CD8-positive, alpha-beta memory T cell (primary cell): Measurements from ENCODE around the gene PCDHGC5. TPM values are rescaled to one million over a fixed set of nuclear protein-coding genes. Genes with fewer than 3 reads are reported as not detected.
A peak's percentile ranks its signal among the peaks of the same experiment; 100 is the strongest.

ENCODE experiments used
- CTCF ChIA-PET: fragments of 350-600 bp; sonication (Branson Sonifier 250); formaldehyde crosslinking; loops from one replicate; lab custom pipeline; 2021; ENCODE audit warnings: antibody characterized with exemption; lab: Charles Lee
- POLR2A ChIA-PET: fragments of 350-600 bp; sonication (Branson Sonifier 250); formaldehyde crosslinking; loops from one replicate; lab custom pipeline; 2021; ENCODE audit warnings: antibody characterized with exemption; lab: Charles Lee
- DNase-seq, 5 donors: peaks; one replicate each; pipeline versions ENCODE4 v3.0.0 to v3.0.0-alpha.2; 2020 to 2022; ENCODE audit warnings: mixed read lengths in 1 of 5
- H3K27ac ChIP-seq: one replicate; pipeline ENCODE4 v1.7.0; 2013; ENCODE audit warnings: low read depth, mild to moderate bottlenecking, low read length, moderate library complexity
- H3K27me3 ChIP-seq: 2 replicates; pipeline ENCODE4 v1.7.0; 2013; ENCODE audit warnings: low read length, mild to moderate bottlenecking; ENCODE audit not compliant: insufficient read depth, poor library complexity, severe bottlenecking
- H3K36me3 ChIP-seq: 2 replicates; pipeline ENCODE4 v1.7.0; 2013; ENCODE audit warnings: mild to moderate bottlenecking, low read length, moderate library complexity; ENCODE audit not compliant: insufficient read depth
- H3K4me1 ChIP-seq: 2 replicates; pipeline ENCODE4 v1.7.0; 2013; ENCODE audit warnings: mild to moderate bottlenecking, low read length, moderate library complexity; ENCODE audit not compliant: insufficient read depth
- H3K4me3 ChIP-seq: 2 replicates; pipeline ENCODE4 v1.7.0; 2013; ENCODE audit warnings: mild to moderate bottlenecking, low read length
- H3K9me3 ChIP-seq: 2 replicates; pipeline ENCODE4 v1.7.0; 2013; ENCODE audit warnings: mild to moderate bottlenecking, low read length
- H3K27ac Mint-ChIP-seq, 8 donors: one replicate each; pipeline ENCODE4 v1.8.0; 2020 to 2021; ENCODE audit warnings: mixed read lengths in 8 of 8, mild to moderate bottlenecking in 6 of 8, inconsistent platforms in 3 of 8, moderate library complexity in 3 of 8
- H3K27me3 Mint-ChIP-seq, 2 donors: one replicate each; pipeline ENCODE4 v1.8.0; 2020 to 2021; ENCODE audit warnings: mixed read lengths in 2 of 2, mild to moderate bottlenecking in 1 of 2, moderate library complexity in 1 of 2
- H3K36me3 Mint-ChIP-seq, 3 donors: one replicate each; pipeline ENCODE4 v1.8.0; 2020 to 2021; ENCODE audit warnings: mixed read lengths in 3 of 3, inconsistent platforms in 1 of 3, mild to moderate bottlenecking in 1 of 3
- H3K4me1 Mint-ChIP-seq, 3 donors: one replicate each; pipeline ENCODE4 v1.8.0; 2020 to 2021; ENCODE audit warnings: mixed read lengths in 3 of 3, inconsistent platforms in 1 of 3, mild to moderate bottlenecking in 1 of 3
- H3K4me3 Mint-ChIP-seq, 7 donors: one replicate each; pipeline ENCODE4 v1.8.0; 2020 to 2021; ENCODE audit warnings: mixed read lengths in 7 of 7, mild to moderate bottlenecking in 6 of 7, moderate library complexity in 4 of 7, inconsistent platforms in 2 of 7
- H3K9me3 Mint-ChIP-seq, 5 donors: one replicate each; pipeline ENCODE4 v1.8.0; 2020 to 2022; ENCODE audit warnings: mixed read lengths in 5 of 5, mild to moderate bottlenecking in 3 of 5, moderate library complexity in 2 of 5, inconsistent platforms in 1 of 5
- polyA plus RNA-seq: library from polyadenylated mRNA; unstranded; fragments of 300-500 nt; fragmentation: Illumina TruSeq; gene quantifications from one replicate; pipeline ENCODE4 v1.2.3, GENCODE V29; 2021
- total RNA-seq, 2 experiments: library from RNA; stranded (reverse); gene quantifications; one replicate each; pipeline ENCODE4 v1.2.3, GENCODE V29; 2021

Gene PCDHGC5
- total and polyA plus RNA-seq, 3 experiments from 2014 or later = not detected

- H3K27me3 ChIP-seq = no peaks in the 10 kb centered on the region
These were observed 33.4 kb downstream of the PCDHGC5 start for GRCh38 chr5:141522301-141522700.

DNA sequence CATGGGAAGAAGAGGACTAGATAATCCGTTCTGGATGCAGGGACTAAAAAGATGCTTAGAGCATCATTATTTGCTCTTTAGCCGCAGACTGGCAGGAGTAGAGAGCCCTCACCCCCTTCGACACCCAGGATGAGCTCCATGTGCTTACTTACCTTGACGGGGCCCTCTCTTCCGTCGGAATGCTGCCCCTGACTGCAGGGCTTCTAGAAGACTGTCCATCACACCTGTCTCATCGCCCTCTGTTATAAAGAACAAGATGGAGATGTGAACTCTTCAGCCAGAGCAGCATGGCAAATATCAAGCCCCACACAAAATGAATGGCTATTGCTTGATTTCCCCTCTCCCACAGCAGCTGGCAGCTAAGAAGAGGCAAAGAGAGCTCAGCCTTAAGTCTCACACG lies 35.1 kb downstream of the PCDHGC5 start:
- peaks cover 17 to 81% (median 49%) of the 10 kb centered on the region in 3 donors for H3K36me3 Mint-ChIP-seq
- POLR2A ChIA-PET = no interaction called here

More at GRCh38 chr5:141522301-141522700, 33.4 kb downstream of the PCDHGC5 start:
- H3K36me3 ChIP-seq = peaks cover 74% of the 10 kb centered on the region
- Mint-ChIP-seq H3K36me3 (peaks cover 21 to 98% (median 38%) of the 10 kb centered on the region in 3 donors), H3K4me3 (no peak overlapping the region), H3K9me3 (no peaks in the 10 kb centered on the region), H3K27ac (peak overlapping the region in 6 of 8 donors; percentile 20 to 89 (median 54)), H3K27me3 (no peaks in the 10 kb centered on the region), H3K4me1 (peaks cover 10 to 21% (median 13%) of the 10 kb centered on the region in 3 donors)
- no peaks in the 10 kb centered on the region for H3K9me3 ChIP-seq
- DNase-seq = no peak
- no peak overlapping the region for H3K4me3 ChIP-seq
- ChIA-PET POLR2A (interaction anchor here (0.7 kb wide), 1 partner anchor 202 kb away, joined by 18 read pairs; the partner anchor contains the start of gene TAF7), CTCF (interaction anchor here (0.9 to 4.9 kb wide), 5 partner anchors 10 to 110 kb away, joined by 3 to 67 read pairs (median 4); partner anchors contain the start of gene PCDHGA10)
- H3K27ac ChIP-seq = no peak overlapping the region
- no peaks in the 10 kb centered on the region for H3K4me1 ChIP-seq

DNA sequence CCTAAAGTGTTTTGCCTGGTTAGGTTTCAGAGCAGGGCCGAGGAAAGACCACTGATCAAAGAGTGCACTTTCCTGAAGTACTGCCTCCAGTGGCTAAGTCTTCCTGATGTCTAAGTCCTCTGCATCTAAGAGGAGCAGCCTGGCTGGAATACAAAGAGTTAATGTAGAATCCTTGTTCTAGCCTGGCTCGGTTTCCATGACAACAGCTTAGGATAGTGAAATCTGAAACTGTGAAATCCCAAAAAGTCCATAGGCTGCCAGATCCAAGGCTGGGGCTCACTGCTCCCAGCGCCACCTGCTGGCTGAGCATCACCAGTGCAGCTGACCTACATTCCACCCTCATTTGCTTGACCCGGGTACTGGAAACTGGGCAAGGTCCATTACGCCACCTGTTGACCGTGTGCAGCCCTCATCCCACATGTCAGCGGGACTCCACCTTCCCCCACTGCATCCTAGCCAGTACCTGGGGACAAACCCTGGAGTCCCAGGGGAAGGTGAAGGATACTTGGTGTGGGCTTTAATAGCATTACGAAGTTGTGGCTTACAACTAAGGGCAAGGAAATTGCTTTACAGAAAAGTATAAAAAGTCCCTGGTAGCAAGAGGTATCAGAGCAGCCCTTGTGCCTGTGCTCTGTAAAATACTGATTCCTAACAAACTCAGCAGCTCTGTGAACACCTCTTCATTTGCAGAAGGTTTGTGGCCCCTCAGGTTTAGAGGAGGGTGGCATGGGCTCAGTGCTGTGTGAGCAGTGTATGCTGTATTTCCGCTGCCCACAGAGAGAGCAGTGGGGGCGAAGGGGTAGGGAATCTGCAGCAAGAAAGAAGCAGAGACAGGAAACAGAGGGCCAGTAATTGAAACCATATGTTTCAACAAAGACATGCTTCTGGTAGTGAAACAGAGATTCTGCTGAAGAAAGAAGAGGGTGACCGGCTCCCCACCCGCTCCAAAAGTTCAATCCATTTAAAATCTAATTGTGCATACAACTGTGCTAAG lies 36.0 kb downstream of the PCDHGC5 start:
- Mint-ChIP-seq H3K9me3 (no peaks in the 10 kb centered on the region), H3K4me1 (peaks cover 10 to 21% (median 13%) of the 10 kb centered on the region in 3 donors), H3K27ac (peak overlapping the region in 7 of 8 donors; percentile 61 to 86 (median 72)), H3K36me3 (peaks cover 14 to 72% (median 46%) of the 10 kb centered on the region in 3 donors), H3K4me3 (peak overlapping the region in 1 of 7 donors; percentile 57), H3K27me3 (peaks cover 0 to 3% of the 10 kb centered on the region in 2 donors)
- Histone ChIP-seq H3K4me1 (no peaks in the 10 kb centered on the region), H3K27me3 (no peaks in the 10 kb centered on the region), H3K9me3 (no peaks in the 10 kb centered on the region), H3K4me3 (no peak overlapping the region), H3K27ac (no peak overlapping the region), H3K36me3 (peaks cover 70% of the 10 kb centered on the region)
- ChIA-PET CTCF (interaction anchor here (0.9 to 4.9 kb wide), 16 partner anchors 9 to 319 kb away, joined by 3 to 67 read pairs (median 4); partner anchors contain the start of genes PCDHGA1, PCDHGA10 and TAF7), POLR2A (interaction anchor here (0.6 kb wide), 1 partner anchor 199 kb away, joined by 4 read pairs; no protein-coding TSS in a partner anchor)
- DNase-seq = peak; percentile 40 to 58 (median 46)

More for the DNA sequence above, 35.1 kb downstream of the PCDHGC5 start:
- Mint-ChIP-seq H3K4me1 (peaks cover 10 to 21% (median 13%) of the 10 kb centered on the region in 3 donors), H3K27me3 (peaks cover 0 to 2% of the 10 kb centered on the region in 2 donors), H3K9me3 (no peaks in the 10 kb centered on the region), H3K27ac (peak overlapping the region in 4 of 8 donors; percentile 61 to 86 (median 73)), H3K4me3 (no peak overlapping the region)
- no peaks in the 10 kb centered on the region for H3K9me3 ChIP-seq
- H3K4me3 ChIP-seq = no peak overlapping the region
- H3K27ac ChIP-seq = no peak overlapping the region
- no peaks in the 10 kb centered on the region for H3K4me1 ChIP-seq
- no peaks in the 10 kb centered on the region for H3K27me3 ChIP-seq
- peaks cover 74% of the 10 kb centered on the region for H3K36me3 ChIP-seq
- no peak for DNase-seq
- CTCF ChIA-PET = interaction anchor here (0.9 to 4.9 kb wide), 16 partner anchors 10 to 318 kb away, joined by 3 to 67 read pairs (median 4); partner anchors contain the start of genes PCDHGA10, PCDHGA6 and TAF7

- Histone ChIP-seq H3K27me3 (no peaks in the 10 kb centered on the region), H3K36me3 (peaks cover 69% of the 10 kb centered on the region), H3K9me3 (no peaks in the 10 kb centered on the region), H3K4me3 (no peak overlapping the region), H3K27ac (no peak overlapping the region), H3K4me1 (no peaks in the 10 kb centered on the region)
- Mint-ChIP-seq H3K36me3 (peaks cover 14 to 64% (median 42%) of the 10 kb centered on the region in 3 donors), H3K4me1 (peaks cover 10 to 21% (median 13%) of the 10 kb centered on the region in 3 donors), H3K9me3 (no peaks in the 10 kb centered on the region), H3K27me3 (peaks cover 0 to 3% of the 10 kb centered on the region in 2 donors), H3K27ac (peak overlapping the region in 7 of 8 donors; percentile 24 to 86 (median 58)), H3K4me3 (no peak overlapping the region)
- no peak for DNase-seq
- ChIA-PET POLR2A (no interaction called here), CTCF (interaction anchor here (1.0 to 4.9 kb wide), 9 partner anchors 8 to 195 kb away, joined by 3 to 67 read pairs (median 3); partner anchors contain the start of genes PCDHGA1 and PCDHGA10)
These were observed 36.8 kb downstream of the PCDHGC5 start for GRCh38 chr5:141525653-141526052.

- H3K27ac Mint-ChIP-seq = peak overlapping the region in 5 of 8 donors; percentile 6 to 37 (median 23)
- Histone ChIP-seq H3K9me3 (no peaks in the 10 kb centered on the region), H3K4me1 (no peaks in the 10 kb centered on the region), H3K36me3 (peaks cover 65% of the 10 kb centered on the region), H3K27me3 (no peaks in the 10 kb centered on the region), H3K27ac (no peak overlapping the region), H3K4me3 (no peak overlapping the region)
- no peak for DNase-seq
- H3K36me3 Mint-ChIP-seq = peaks cover 9 to 48% (median 35%) of the 10 kb centered on the region in 3 donors
- peaks cover 0 to 3% of the 10 kb centered on the region in 2 donors for H3K27me3 Mint-ChIP-seq
- peaks cover 6 to 12% (median 9%) of the 10 kb centered on the region in 3 donors for H3K4me1 Mint-ChIP-seq
- no peaks in the 10 kb centered on the region for H3K9me3 Mint-ChIP-seq
- POLR2A ChIA-PET = no interaction called here
- no peak overlapping the region for H3K4me3 Mint-ChIP-seq
- CTCF ChIA-PET = interaction anchor here (0.8 to 1.8 kb wide), 4 partner anchors 12 to 208 kb away, joined by 3 to 8 read pairs (median 5); no protein-coding TSS in a partner anchor
These were observed 38.5 kb downstream of the PCDHGC5 start for GRCh38 chr5:141527426-141527825.

DNA sequence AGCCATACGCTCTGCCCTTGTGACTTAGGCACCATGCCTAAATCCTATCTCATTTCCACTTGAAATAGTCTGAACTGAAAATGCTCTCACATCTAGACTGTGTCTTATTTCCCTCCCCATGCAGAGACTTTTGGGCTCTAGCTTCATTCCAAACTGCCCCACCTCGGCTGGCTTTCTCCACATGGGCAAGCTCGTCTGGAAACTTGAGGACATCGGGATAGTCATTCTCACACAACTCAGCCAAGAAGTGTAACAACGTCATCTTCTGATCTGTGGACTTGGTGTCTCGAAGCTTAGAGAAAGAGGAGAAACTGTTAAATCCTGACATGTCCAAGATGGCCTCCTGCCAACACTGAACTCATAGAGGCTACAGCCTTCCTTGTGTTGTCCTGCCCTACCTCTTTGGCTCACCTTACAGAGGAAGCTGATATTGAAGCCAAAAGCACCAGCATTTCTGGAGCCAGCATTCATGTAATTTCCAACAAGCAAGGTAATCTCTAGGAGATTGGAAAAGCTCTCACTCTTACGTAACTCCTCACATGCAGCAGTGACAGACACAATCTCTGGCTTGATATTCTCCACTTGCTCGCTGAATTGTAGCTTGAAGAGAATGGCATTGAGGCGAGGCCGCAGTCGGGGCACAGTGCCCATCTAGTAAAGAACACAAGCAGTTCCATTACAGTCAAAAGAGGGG lies 39.6 kb downstream of the PCDHGC5 start:
- no peak for DNase-seq
- Mint-ChIP-seq H3K4me3 (no peak overlapping the region), H3K27me3 (peaks cover 0 to 3% of the 10 kb centered on the region in 2 donors), H3K36me3 (peaks cover 9 to 39% (median 35%) of the 10 kb centered on the region in 3 donors), H3K4me1 (peaks cover 6 to 9% (median 7%) of the 10 kb centered on the region in 3 donors), H3K27ac (peak overlapping the region in 6 of 8 donors; percentile 43 to 78 (median 65)), H3K9me3 (no peaks in the 10 kb centered on the region)
- ChIA-PET POLR2A (no interaction called here), CTCF (interaction anchor here (0.8 to 1.8 kb wide), 5 partner anchors 13 to 209 kb away, joined by 3 to 8 read pairs (median 5); no protein-coding TSS in a partner anchor)
- Histone ChIP-seq H3K4me1 (no peaks in the 10 kb centered on the region), H3K27me3 (no peaks in the 10 kb centered on the region), H3K27ac (no peak overlapping the region), H3K9me3 (no peaks in the 10 kb centered on the region), H3K4me3 (no peak overlapping the region), H3K36me3 (peaks cover 65% of the 10 kb centered on the region)

DNA sequence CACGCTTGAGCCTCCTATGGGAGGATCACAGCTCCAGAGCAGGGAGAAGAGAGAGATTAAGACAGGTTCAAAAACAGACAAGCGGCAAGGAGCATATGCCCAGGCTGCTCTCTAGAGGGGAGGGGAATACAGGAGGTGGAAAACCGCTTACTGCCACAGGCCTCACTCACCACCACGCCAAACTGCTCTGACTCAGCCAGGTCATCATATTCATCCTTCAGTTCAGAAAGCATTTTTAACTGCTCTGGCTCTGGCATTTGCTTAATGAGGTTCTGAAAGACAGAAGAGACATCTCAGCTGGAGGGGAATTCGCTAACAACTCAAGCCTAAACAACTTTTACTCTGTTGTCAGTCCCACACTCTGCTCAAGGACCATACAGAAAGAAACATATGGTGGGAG lies 40.1 kb downstream of the PCDHGC5 start:
- no peaks in the 10 kb centered on the region for H3K9me3 ChIP-seq
- H3K9me3 Mint-ChIP-seq = no peaks in the 10 kb centered on the region

More for the DNA sequence above, 40.1 kb downstream of the PCDHGC5 start:
- CTCF ChIA-PET = interaction anchor here (1.0 to 1.8 kb wide), 3 partner anchors 13 to 29 kb away, joined by 5 to 8 read pairs (median 7); no protein-coding TSS in a partner anchor
- no peak overlapping the region for H3K4me3 ChIP-seq
- peaks cover 63% of the 10 kb centered on the region for H3K36me3 ChIP-seq
- POLR2A ChIA-PET = no interaction called here
- Mint-ChIP-seq H3K27ac (peak overlapping the region in 4 of 8 donors; percentile 43 to 68 (median 62)), H3K27me3 (peaks cover 0 to 3% of the 10 kb centered on the region in 2 donors), H3K36me3 (peaks cover 11 to 38% (median 36%) of the 10 kb centered on the region in 3 donors), H3K4me3 (no peak overlapping the region), H3K4me1 (peaks cover 6 to 10% (median 9%) of the 10 kb centered on the region in 3 donors)
- no peak for DNase-seq
- H3K27me3 ChIP-seq = no peaks in the 10 kb centered on the region
- no peaks in the 10 kb centered on the region for H3K4me1 ChIP-seq
- H3K27ac ChIP-seq = no peak overlapping the region
